ENCODE measurements around the gene OSBPL10. TPM values are rescaled to one million over a fixed set of nuclear protein-coding genes. Genes with fewer than 3 reads are reported as not detected.

The OSBPL10 gene
- total RNA-seq, 1 donor from 2014 or later: 52.7 TPM

GRCh38 chr3:31848911-31849310 lies 132.2 kb downstream of the OSBPL10 start:
- no peak for DNase-seq (ENCODE audit: low read depth)
- H3K27ac Mint-ChIP-seq (ENCODE audit: unreplicated experiment): no peak overlapping the region
- no peaks in the 10 kb centered on the region for H3K4me1 ChIP-seq (ENCODE audit: insufficient read depth, low read length)
- TF ChIP-seq EZH2 (IDR thresholded peaks at IDR 0.05; ENCODE audit: insufficient read depth, low read length): no peak
- no peak for TF ChIP-seq CTCF (IDR thresholded peaks at IDR 0.05; ENCODE audit: insufficient read depth, low read depth, low read length)
- no peaks in the 10 kb centered on the region for H3K27me3 ChIP-seq (ENCODE audit: insufficient read depth, low read length)
- H3K9me3 Mint-ChIP-seq (ENCODE audit: unreplicated experiment): no peaks in the 10 kb centered on the region
- H2AFZ ChIP-seq (ENCODE audit: low read depth, low read length): no peak overlapping the region
- H3K27me3 Mint-ChIP-seq (ENCODE audit: low read depth, unreplicated experiment): no peaks in the 10 kb centered on the region
- peaks cover 9% of the 10 kb centered on the region for H3K4me1 Mint-ChIP-seq (ENCODE audit: low read depth, unreplicated experiment)
- no peak overlapping the region for H3K4me3 Mint-ChIP-seq (ENCODE audit: unreplicated experiment)
- H3K79me2 ChIP-seq (ENCODE audit: insufficient read depth, low read length): no peaks in the 10 kb centered on the region
- no peak for FAIRE-seq
- no peak overlapping the region for H3K4me2 ChIP-seq (ENCODE audit: low read length)
- H3K36me3 Mint-ChIP-seq (ENCODE audit: low read depth, unreplicated experiment): peaks cover 16% of the 10 kb centered on the region
- H3K9me3 ChIP-seq (ENCODE audit: insufficient read depth, low read depth, low read length): no peaks in the 10 kb centered on the region
- H4K20me1 ChIP-seq (ENCODE audit: insufficient read depth, low read length): no peaks in the 10 kb centered on the region
- no peak overlapping the region for H3K4me3 ChIP-seq (ENCODE audit: insufficient read depth, low read depth, low read length)
- H3K27ac ChIP-seq (ENCODE audit: low read depth, low read length): no peak overlapping the region
- no peaks in the 10 kb centered on the region for H3K36me3 ChIP-seq (ENCODE audit: insufficient read depth, low read length)
- H3K9ac ChIP-seq (ENCODE audit: low read length): no peak overlapping the region

GRCh38 chr3:31848163-31848818 lies 132.8 kb downstream of the OSBPL10 start:
- H3K9me3 Mint-ChIP-seq (ENCODE audit: unreplicated experiment): no peaks in the 10 kb centered on the region
- DNase-seq (ENCODE audit: low read depth): no peak
- no peak overlapping the region for H3K27ac Mint-ChIP-seq (ENCODE audit: unreplicated experiment)
- no peaks in the 10 kb centered on the region for H3K9me3 ChIP-seq (ENCODE audit: insufficient read depth, low read depth, low read length)
- H3K36me3 ChIP-seq (ENCODE audit: insufficient read depth, low read length): no peaks in the 10 kb centered on the region
- no peaks in the 10 kb centered on the region for H3K4me1 ChIP-seq (ENCODE audit: insufficient read depth, low read length)
- TF ChIP-seq EZH2 (IDR thresholded peaks at IDR 0.05; ENCODE audit: insufficient read depth, low read length): no peak
- TF ChIP-seq CTCF (IDR thresholded peaks at IDR 0.05; ENCODE audit: insufficient read depth, low read depth, low read length): no peak
- H3K79me2 ChIP-seq (ENCODE audit: insufficient read depth, low read length): no peaks in the 10 kb centered on the region
- peaks cover 9% of the 10 kb centered on the region for H3K4me1 Mint-ChIP-seq (ENCODE audit: low read depth, unreplicated experiment)
- no peak overlapping the region for H3K4me2 ChIP-seq (ENCODE audit: low read length)
- H3K27me3 Mint-ChIP-seq (ENCODE audit: low read depth, unreplicated experiment): no peaks in the 10 kb centered on the region
- H2AFZ ChIP-seq (ENCODE audit: low read depth, low read length): no peak overlapping the region
- H4K20me1 ChIP-seq (ENCODE audit: insufficient read depth, low read length): no peaks in the 10 kb centered on the region
- no peak overlapping the region for H3K4me3 Mint-ChIP-seq (ENCODE audit: unreplicated experiment)
- no peaks in the 10 kb centered on the region for H3K27me3 ChIP-seq (ENCODE audit: insufficient read depth, low read length)
- peaks cover 16% of the 10 kb centered on the region for H3K36me3 Mint-ChIP-seq (ENCODE audit: low read depth, unreplicated experiment)
- H3K9ac ChIP-seq (ENCODE audit: low read length): no peak overlapping the region
- no peak overlapping the region for H3K4me3 ChIP-seq (ENCODE audit: insufficient read depth, low read depth, low read length)
- no peak overlapping the region for H3K27ac ChIP-seq (ENCODE audit: low read depth, low read length)
- FAIRE-seq: no peak

- Mint-ChIP-seq H3K36me3 (ENCODE audit: low read depth, unreplicated experiment) (peaks cover 16% of the 10 kb centered on the region), H3K4me1 (ENCODE audit: low read depth, unreplicated experiment) (peaks cover 9% of the 10 kb centered on the region), H3K9me3 (ENCODE audit: unreplicated experiment) (no peaks in the 10 kb centered on the region), H3K27ac (ENCODE audit: unreplicated experiment) (no peak overlapping the region), H3K27me3 (ENCODE audit: low read depth, unreplicated experiment) (no peaks in the 10 kb centered on the region), H3K4me3 (ENCODE audit: unreplicated experiment) (no peak overlapping the region)
- no peak overlapping the region for H3K4me3 ChIP-seq (ENCODE audit: insufficient read depth, low read depth, low read length)
- H3K36me3 ChIP-seq (ENCODE audit: insufficient read depth, low read length): no peaks in the 10 kb centered on the region
- no peaks in the 10 kb centered on the region for H4K20me1 ChIP-seq (ENCODE audit: insufficient read depth, low read length)
- H3K4me2 ChIP-seq (ENCODE audit: low read length): no peak overlapping the region
- no peak overlapping the region for H2AFZ ChIP-seq (ENCODE audit: low read depth, low read length)
- H3K79me2 ChIP-seq (ENCODE audit: insufficient read depth, low read length): no peaks in the 10 kb centered on the region
- no peak overlapping the region for H3K27ac ChIP-seq (ENCODE audit: low read depth, low read length)
- no peak overlapping the region for H3K9ac ChIP-seq (ENCODE audit: low read length)
- TF ChIP-seq EZH2 (IDR thresholded peaks at IDR 0.05; ENCODE audit: insufficient read depth, low read length) (no peak), CTCF (IDR thresholded peaks at IDR 0.05; ENCODE audit: insufficient read depth, low read depth, low read length) (no peak)
- DNase-seq (ENCODE audit: low read depth): no peak
- FAIRE-seq: no peak
- no peaks in the 10 kb centered on the region for H3K27me3 ChIP-seq (ENCODE audit: insufficient read depth, low read length)
- no peaks in the 10 kb centered on the region for H3K9me3 ChIP-seq (ENCODE audit: insufficient read depth, low read depth, low read length)
- H3K4me1 ChIP-seq (ENCODE audit: insufficient read depth, low read length): no peaks in the 10 kb centered on the region
Observed at GRCh38 chr3:31847760-31848159, 133.3 kb downstream of the OSBPL10 start.

Data from astrocyte (in vitro differentiated cells and primary cell).